Adrenal gland (tissue), 12 donors: Measurements from ENCODE around the gene MIA2. TPM values are rescaled to one million over a fixed set of nuclear protein-coding genes. Genes with fewer than 3 reads are reported as not detected.

Experiments used
- DNase-seq, 7 donors: peaks; one replicate each; pipeline ENCODE4 v3.0.0-alpha.2; 2019 to 2020
- H3K27ac ChIP-seq, 5 donors: fragments of 200-600 bp; sonication (generic) in 4 of 5; 1 replicate in 3 of 5; 2 replicates in 2 of 5; pipeline versions ENCODE4 v1.5.1 to v1.8.0; 2016 to 2020; ENCODE audit warnings: mild to moderate bottlenecking in 1 of 5
- H3K27me3 ChIP-seq: fragments of 200-600 bp; 2 replicates; pipeline ENCODE4 v1.8.0; 2021
- H3K36me3 ChIP-seq, 2 donors: fragments of 200-600 bp; replicated peaks in 1 of 2; 1 replicate in 1 of 2; 2 replicates in 1 of 2; pipeline versions ENCODE4 v1.5.1 to v1.8.0; 2018 to 2022
- H3K4me1 ChIP-seq, 2 donors: fragments of 200-600 bp; replicated peaks in 1 of 2; 1 replicate in 1 of 2; 2 replicates in 1 of 2; pipeline versions ENCODE4 v1.5.1 to v1.8.0; 2018 to 2021
- H3K4me3 ChIP-seq, 4 donors: fragments of 200-600 bp; sonication (generic) in 3 of 4; one replicate each; pipeline ENCODE4 v1.5.1; 2016 to 2018
- H3K9me3 ChIP-seq, 3 donors: fragments of 200-600 bp; sonication (generic) in 1 of 3; replicated peaks in 1 of 3; 1 replicate in 2 of 3; 2 replicates in 1 of 3; pipeline versions ENCODE4 v1.5.1 to v1.8.0; 2016 to 2021
- POLR2A ChIP-seq, 2 donors: fragments of 450-650 bp; IDR thresholded peaks; one replicate each; pipeline ENCODE4 v1.6.1; 2017; ENCODE audit warnings: antibody characterized with exemption in 2 of 2, mild to moderate bottlenecking in 2 of 2, moderate library complexity in 1 of 2
- WGBS, 4 donors: extraction: QIAGEN DNeasy Blood & Tissue Kit in 2 of 4; methylation state at CpG; one replicate each; pipeline versions ENCODE4 v1.1.5 to v1.1.7; 2013 to 2017; 5-methylcytosine and 5-hydroxymethylcytosine counted together
- intact Hi-C, 2 donors: fragments of 100-400 bp; cut with DNase I; formaldehyde crosslinking; loops; one replicate each; pipeline versions ENCODE4 v1.14.1 to v1.15.0; 2022 to 2023
- polyA plus RNA-seq, 3 donors: library from polyadenylated mRNA; stranded (reverse); fragments of 200-250 nt in 2 of 3; fragments of 350-450 nt in 1 of 3; fragmentation: Illumina TruSeq in 1 of 3; extraction: RNeasy Lipid Tissue Mini Kit (QIAGEN cat#74804) in 1 of 3; gene quantifications; one replicate each; pipeline ENCODE4 v1.2.3, GENCODE V29; 2013 to 2014
- total RNA-seq, 9 donors: library from RNA; depleted of rRNA in 4 of 9; stranded (reverse); fragments of >200 nt in 4 of 9; fragments of 120-200 nt in 1 of 9; fragmentation: NEBNext Ultra II Directional in 1 of 9; extraction: Animal tissue kit (Norgen Biotek cat#: 25700) in 1 of 9; gene quantifications; one replicate each; pipeline versions ENCODE4 v1.1.0 to v1.2.4, GENCODE V29; 2013 to 2023
- TF ChIP-seq, protein P1 (sequence below), 6 experiments: fragments of 450-650 bp in 4 of 6; fragments of 200-600 bp in 2 of 6; sonication (generic) in 1 of 6; IDR thresholded peaks; 1 replicate in 5 of 6; 2 replicates in 1 of 6; pipeline versions ENCODE4 v1.5.1 to v1.8.0; 2016 to 2021; ENCODE audit warnings: antibody characterized with exemption in 6 of 6, mild to moderate bottlenecking in 2 of 6, moderate library complexity in 1 of 6
- donor health status: healthy with polysubstance abuse.
- donor health status: Bipolar disorder and iron deficiency.
- donor health status: DM: yes; HTN: yes; CAD: no.
- donor health status: DM: no; HTN: no; CAD: no.
- donor health status: DM: no; HTN: no; CAD: no.
- donor health status: DM: yes; HTN: yes; CAD: no.

The MIA2 gene
- total and polyA plus RNA-seq, 12 donors = 24.8 to 62.0 (median 41.5) TPM

DNA sequence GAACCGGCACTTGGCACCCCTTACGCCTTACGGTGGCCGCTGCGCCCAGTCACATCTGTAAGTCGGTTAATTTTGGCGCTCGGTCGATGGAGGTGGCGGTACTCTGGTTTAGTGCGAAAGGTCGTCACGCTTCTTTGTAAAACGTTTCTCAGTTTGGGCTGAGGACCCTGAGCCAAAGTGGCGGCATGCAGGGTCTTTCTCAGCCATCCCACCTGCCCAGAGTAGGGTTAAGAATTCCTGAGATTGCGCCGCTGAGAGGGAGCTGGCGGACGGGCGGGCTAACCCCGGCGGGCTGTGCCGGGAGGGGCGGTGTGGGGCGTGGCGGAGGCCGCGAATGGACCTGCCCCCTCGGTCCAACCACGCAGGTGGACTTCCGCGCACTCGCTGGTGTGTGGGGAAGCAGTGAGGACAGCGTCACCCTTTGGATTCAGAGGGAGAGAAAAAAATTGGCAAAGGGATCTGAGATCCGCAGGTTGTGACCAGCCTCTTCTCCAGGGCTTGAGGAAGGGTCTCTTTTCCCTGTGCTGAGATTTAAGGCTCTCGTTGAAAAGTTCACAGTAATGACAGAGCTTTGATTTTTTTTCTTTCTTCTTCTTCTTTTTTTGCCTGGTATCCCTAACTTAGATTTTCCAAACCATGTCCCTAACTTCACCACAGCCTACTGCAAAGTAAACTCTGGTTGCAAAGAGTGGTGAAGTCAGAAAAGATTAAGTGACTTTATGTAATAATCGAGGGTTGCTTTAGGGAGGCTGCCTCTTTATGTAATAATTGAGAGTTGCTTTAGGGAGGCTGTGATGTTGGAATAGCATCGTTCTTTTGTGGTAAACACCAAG, 199.1 kb downstream of the MIA2 start:
- Histone ChIP-seq H3K4me1 (peaks cover 26 to 34% of the 10 kb centered on the region in 2 donors), H3K27ac (peak overlapping the region; percentile 96 to 100 (median 99)), H3K4me3 (peak overlapping the region in 3 of 4 donors; percentile 65 to 90 (median 86)), H3K9me3 (no peaks in the 10 kb centered on the region), H3K27me3 (no peaks in the 10 kb centered on the region), H3K36me3 (no peaks in the 10 kb centered on the region)
- peak; percentile 94 to 96 (median 95) for DNase-seq
- TF ChIP-seq POLR2A (IDR thresholded peaks at IDR 0.05) = peak; percentile 82 to 92
- TF ChIP-seq, protein P1, sequence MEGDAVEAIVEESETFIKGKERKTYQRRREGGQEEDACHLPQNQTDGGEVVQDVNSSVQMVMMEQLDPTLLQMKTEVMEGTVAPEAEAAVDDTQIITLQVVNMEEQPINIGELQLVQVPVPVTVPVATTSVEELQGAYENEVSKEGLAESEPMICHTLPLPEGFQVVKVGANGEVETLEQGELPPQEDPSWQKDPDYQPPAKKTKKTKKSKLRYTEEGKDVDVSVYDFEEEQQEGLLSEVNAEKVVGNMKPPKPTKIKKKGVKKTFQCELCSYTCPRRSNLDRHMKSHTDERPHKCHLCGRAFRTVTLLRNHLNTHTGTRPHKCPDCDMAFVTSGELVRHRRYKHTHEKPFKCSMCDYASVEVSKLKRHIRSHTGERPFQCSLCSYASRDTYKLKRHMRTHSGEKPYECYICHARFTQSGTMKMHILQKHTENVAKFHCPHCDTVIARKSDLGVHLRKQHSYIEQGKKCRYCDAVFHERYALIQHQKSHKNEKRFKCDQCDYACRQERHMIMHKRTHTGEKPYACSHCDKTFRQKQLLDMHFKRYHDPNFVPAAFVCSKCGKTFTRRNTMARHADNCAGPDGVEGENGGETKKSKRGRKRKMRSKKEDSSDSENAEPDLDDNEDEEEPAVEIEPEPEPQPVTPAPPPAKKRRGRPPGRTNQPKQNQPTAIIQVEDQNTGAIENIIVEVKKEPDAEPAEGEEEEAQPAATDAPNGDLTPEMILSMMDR (IDR thresholded peaks at IDR 0.05) = peak in 3 of 6 experiments; percentile 19 to 27 (median 24)
- WGBS, 4 donors = 0% methylated on average over 18 to 38 of the region's 38 CpGs
- intact Hi-C loops = loop anchor here in 1 of 2 donors (10.0 kb wide), 1 partner anchor 258 kb away; the partner anchor contains the start of genes PNN and TRAPPC6B

DNA sequence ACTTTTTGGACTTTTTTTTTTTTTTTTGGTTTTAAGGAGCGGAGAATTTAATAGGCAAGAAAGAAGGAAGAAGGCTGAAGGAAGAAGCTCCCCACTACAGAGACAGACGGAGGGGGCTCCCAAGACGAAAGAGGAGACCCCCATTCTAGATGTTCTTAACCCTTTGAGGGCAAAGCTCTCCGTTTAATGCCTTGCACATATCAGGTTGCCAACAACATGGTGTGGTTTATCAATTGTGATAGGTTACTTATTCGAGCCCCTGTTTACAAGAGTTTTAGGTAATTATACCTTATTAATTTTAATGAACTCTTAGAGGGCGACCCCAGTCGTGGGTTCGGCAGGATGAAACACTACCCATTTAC, 199.7 kb downstream of the MIA2 start:
- Histone ChIP-seq H3K27me3 (no peaks in the 10 kb centered on the region), H3K9me3 (no peaks in the 10 kb centered on the region), H3K27ac (peak overlapping the region; percentile 96 to 100 (median 99)), H3K36me3 (no peaks in the 10 kb centered on the region), H3K4me1 (peaks cover 26 to 28% of the 10 kb centered on the region in 2 donors), H3K4me3 (peak overlapping the region in 2 of 4 donors; percentile 86 to 90)
- DNase-seq = no peak
- WGBS, 4 donors = 8 to 10% (median 10%) methylated on average over 8 of the region's 8 CpGs
- TF ChIP-seq, protein P1 (IDR thresholded peaks at IDR 0.05) = no peak
- no peak for TF ChIP-seq POLR2A (IDR thresholded peaks at IDR 0.05)
- intact Hi-C loops = loop anchor here in 1 of 2 donors (10.0 kb wide), 1 partner anchor 259 kb away; the partner anchor contains the start of genes PNN and TRAPPC6B

DNA sequence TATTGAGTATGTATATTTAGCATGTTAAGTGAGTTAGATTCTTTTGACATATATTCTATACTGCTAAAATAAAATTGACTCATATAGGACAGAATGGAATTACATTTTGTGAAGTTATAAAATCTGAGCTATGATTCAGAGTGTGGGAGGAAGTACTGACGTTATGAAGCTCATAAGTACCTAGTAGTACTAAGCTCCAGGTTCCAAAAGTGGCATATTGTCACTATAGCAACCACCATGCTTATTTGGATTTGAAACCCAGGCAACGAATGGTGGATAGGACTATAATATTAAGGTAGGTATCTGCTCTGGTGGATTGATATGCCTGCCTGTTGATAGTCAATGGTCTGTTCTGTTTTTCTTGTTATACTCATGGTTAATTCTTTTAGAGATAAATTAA, 200.7 kb downstream of the MIA2 start:
- no peaks in the 10 kb centered on the region for H3K36me3 ChIP-seq
- no peak for TF ChIP-seq POLR2A (IDR thresholded peaks at IDR 0.05)
- TF ChIP-seq, protein P1 (IDR thresholded peaks at IDR 0.05) = no peak
- 69 to 78% (median 72%) methylated on average over 2 of the region's 2 CpGs for WGBS, 4 donors
- H3K9me3 ChIP-seq = no peaks in the 10 kb centered on the region
- intact Hi-C loops = loop anchor here in 1 of 2 donors (10.0 kb wide), 1 partner anchor 260 kb away; the partner anchor contains the start of genes PNN and TRAPPC6B
- no peak overlapping the region for H3K27ac ChIP-seq
- H3K4me1 ChIP-seq = peaks cover 18% of the 10 kb centered on the region in 2 donors
- no peak overlapping the region for H3K4me3 ChIP-seq
- no peaks in the 10 kb centered on the region for H3K27me3 ChIP-seq
- DNase-seq = no peak

DNA sequence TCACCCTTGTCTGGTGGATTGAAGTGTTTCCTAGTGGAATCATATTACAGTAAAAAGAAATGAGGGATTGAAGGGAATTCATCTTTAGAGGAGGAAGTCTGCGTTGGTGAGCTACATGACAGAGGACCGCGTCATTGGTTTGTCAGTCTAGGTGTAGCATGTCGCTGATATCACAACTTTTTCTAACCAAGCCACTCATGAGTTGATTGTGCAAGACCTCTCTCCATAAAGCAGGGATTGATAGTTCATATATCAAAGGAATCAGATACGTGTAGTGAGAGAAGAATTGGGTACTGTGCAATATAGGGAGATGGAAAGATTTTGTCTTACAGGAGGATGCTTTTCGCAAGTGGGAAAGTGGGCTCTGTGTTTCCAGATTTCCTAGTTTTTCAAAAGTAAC, 201.5 kb downstream of the MIA2 start:
- H3K27ac ChIP-seq = no peak overlapping the region
- no peaks in the 10 kb centered on the region for H3K9me3 ChIP-seq
- no peak overlapping the region for H3K4me3 ChIP-seq
- intact Hi-C loops = loop anchor here in 1 of 2 donors (10.0 kb wide), 1 partner anchor 260 kb away; the partner anchor contains the start of genes PNN and TRAPPC6B
- peaks cover 10% of the 10 kb centered on the region in 2 donors for H3K4me1 ChIP-seq
- no peaks in the 10 kb centered on the region for H3K27me3 ChIP-seq
- no peak for DNase-seq
- WGBS, 4 donors = 73 to 94% (median 89%) methylated on average over 6 of the region's 6 CpGs
- TF ChIP-seq POLR2A (IDR thresholded peaks at IDR 0.05) = no peak
- TF ChIP-seq, protein P1 (IDR thresholded peaks at IDR 0.05) = no peak
- H3K36me3 ChIP-seq = no peaks in the 10 kb centered on the region
